Stimulated activated CD4-positive, alpha-beta T cell treated with anti-CD3 and anti-CD28 coated beads, Interleukin-1b, Interleukin-23, amount 100 ng/mL, for 4 hours (primary cell): ENCODE results near the gene FLII.
A peak's percentile ranks its signal among the peaks of the same experiment; 100 is the strongest.

ENCODE experiments used
- DNase-seq, 2 donors: peaks; one replicate each; pipeline ENCODE4 v3.0.0-alpha.2; 2020; ENCODE audit warnings: low read depth in 2 of 2

FLII gene

GRCh38 chr17:18245038-18245776 is 13.3 kb downstream of the FLII start:
- no peak for DNase-seq

DNA sequence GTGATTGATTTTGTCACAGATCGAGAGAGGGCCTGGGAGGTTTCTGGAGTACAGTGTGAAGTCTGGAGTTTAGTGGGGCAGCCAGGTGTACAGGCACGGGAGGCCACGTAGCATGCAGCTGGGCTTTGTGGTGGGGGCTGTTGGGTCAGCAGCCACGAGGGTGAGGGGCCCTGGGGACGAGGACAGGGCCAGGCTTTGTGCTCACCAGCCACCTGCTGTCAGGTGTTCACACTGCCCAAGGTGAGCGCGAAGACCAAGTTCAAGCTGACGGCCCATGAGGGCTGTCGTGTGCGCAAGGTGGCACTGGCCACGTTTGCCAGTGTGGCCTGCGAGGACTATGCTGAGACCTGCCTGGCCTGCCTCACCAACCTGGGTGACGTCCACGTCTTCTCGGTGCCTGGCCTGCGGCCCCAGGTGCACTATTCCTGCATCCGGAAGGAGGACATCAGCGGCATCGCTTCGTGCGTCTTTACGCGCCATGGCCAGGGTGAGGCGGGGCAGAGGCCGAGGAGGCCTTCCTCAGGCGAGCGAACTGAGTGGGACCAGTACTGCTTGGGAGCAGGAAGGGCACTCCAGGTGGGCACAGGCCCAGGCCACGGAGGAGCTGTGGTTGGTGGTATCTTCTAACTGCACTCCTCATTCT is 17.2 kb downstream of the FLII start:
- no peak for DNase-seq

DNA sequence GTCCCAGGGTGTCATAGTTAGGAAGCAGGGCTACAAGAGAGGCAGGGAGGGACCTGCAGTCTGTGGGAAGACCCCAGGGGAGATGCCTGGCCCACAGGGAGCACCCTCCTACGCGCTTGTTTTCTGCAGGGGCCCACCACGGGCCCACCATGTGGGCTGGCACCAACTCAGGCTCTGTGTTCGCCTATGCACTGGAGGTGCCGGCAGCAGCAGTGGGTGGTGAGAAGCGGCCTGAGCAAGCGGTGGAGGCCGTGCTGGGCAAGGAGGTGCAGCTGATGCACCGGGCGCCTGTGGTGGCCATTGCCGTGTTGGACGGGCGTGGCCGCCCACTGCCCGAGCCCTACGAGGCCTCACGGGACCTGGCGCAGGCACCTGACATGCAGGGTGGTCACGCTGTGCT is 18.1 kb downstream of the FLII start:
- no peak for DNase-seq

DNA sequence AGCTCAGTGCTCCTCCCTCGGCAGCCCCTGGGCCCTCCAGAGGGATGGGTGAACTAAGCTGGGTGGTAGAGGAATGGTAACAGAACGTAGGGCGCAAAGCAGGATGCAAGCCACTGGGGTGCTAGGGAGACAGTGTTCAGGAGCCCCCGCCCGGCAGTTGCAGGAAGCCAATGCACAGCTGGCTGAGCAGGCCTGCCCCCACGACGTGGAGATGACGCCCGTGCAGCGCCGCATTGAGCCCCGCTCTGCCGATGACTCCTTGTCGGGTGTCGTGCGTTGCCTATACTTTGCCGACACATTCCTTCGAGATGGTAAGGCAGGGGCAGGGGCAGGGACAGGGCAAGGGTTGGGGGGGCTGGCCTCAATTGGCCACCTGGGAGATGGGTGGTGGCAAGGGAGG is 20.2 kb downstream of the FLII start:
- DNase-seq = no peak

GRCh38 chr17:18237461-18237860 is 21.1 kb downstream of the FLII start:
- no peak for DNase-seq

GRCh38 chr17:18236494-18236893 is 22.0 kb downstream of the FLII start:
- no peak for DNase-seq

- no peak for DNase-seq
These were observed 22.7 kb downstream of the FLII start for GRCh38 chr17:18235743-18236256.

- no peak for DNase-seq
These were observed 23.6 kb downstream of the FLII start for GRCh38 chr17:18234853-18235380.

DNA sequence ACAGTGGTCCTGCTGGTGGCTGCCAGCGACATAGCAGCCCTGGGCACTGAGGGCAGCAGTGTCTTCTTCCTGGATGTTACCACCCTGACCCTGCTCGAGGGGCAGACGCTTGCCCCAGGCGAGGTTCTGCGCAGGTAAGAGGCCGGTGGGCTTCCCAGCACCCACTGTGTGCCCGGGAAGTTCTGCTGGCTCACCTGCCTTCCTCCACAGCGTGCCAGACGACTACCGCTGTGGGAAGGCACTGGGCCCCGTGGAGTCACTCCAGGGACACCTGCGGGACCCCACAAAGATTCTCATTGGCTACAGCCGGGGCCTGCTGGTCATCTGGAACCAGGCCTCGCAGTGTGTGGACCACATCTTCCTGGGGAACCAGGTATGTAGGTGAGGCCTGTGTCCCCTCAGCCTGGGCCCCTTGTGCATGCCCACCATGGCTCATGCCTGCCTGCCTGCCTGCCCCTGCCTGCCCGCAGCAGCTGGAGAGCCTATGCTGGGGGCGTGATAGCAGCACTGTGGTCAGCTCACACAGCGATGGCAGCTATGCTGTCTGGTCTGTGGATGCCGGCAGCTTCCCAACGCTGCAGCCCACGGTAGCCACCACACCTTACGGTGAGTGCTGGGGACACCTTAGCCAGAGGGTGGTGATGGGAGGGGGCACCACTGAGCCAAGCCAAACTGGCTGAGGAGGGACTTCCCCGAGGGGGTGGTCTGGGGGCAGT is 24.6 kb downstream of the FLII start:
- DNase-seq = no peak

DNA sequence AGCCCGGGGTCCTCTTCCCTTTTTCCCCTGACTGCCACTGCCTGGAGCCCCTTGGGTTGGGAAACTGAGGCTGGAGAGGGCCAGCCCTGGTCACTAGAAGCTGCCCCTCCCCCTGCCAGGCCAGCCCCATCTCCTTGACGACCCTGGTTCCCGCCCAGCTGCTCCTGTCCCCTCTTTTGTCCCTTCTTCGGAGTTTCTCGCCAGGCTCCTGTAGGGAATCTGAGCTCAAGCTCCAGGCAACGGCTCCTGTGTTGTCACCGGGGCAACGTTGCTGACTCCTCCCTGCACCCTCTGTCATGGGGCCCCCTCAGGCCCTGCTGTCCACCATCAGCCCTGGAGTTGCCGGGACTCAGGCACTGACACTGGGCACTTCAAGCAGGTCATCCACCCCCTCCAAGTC is 27.4 kb downstream of the FLII start:
- DNase-seq = no peak

DNA sequence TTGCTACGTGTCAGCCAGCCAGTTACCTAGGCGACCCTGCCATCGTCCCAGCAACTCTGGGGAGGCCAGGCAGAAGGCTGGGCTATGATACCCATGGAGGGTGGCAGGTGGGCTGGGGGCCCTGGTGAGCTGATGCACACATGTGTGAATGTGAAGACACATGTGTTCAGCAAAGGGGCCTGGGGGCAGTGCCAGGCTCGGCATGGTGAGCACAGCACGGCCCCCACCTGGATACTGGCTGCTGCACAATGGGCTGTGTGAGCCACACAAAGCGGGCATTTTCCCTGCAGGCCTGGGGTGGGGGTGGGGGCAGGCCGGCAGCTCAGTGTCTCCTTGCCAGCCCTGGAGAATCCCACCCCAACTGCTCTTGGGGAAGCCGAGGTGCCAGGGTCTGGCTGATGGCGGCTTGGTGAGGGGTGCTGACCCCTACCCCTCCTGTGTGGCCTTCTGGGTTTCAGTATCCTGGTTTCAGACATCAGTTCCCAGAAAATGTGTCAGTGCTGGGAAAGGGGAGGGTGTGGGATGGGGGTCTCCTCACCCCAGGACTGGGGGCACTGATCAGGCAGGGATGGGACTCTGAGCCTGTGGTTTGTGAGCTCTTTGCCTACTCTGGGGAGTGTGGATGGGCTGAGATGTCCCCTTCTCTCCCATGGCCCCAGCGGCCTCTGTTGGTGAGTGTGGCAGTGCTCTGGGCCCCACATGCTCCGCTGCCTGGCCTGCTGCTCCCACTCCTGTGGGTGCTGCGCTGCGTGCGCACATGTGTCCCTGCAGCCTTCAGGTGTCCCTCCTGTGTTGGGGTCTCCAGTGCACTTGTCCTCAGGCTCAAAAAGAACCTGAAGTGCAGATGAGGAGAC is 28.0 kb downstream of the FLII start:
- no peak for DNase-seq

GRCh38 chr17:18229771-18230170 is 28.8 kb downstream of the FLII start:
- no peak for DNase-seq

- no peak for DNase-seq
These were observed 29.3 kb downstream of the FLII start for GRCh38 chr17:18229254-18229653.

DNA sequence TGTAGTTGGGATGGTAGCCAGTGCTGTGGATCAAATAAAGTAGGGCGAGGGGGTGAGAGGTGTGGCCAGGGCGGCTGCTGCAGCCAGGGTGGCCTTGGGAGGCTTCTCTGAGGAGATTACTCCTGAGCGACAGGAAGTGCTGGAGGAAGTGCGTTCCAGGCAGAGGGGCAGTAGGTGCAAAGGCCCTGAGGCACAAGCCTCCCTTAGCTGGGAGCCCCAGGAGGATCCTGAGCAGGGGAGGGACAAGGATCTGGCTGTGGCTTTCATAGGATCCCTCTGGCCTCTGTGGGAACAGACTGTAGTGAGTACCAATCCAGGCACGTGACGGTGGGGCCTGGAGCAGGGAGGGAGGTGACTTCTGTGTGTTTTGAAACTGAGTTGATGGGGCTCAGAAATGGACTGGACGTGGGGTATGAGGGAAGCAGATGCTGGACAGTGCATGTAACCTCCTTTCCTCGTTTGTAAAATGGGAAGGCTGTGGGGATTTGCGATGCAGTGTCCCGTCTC is 30.3 kb downstream of the FLII start:
- no peak for DNase-seq

- no peak for DNase-seq
These were observed 30.9 kb downstream of the FLII start for GRCh38 chr17:18227635-18228034.

GRCh38 chr17:18226284-18226945 is 32.1 kb downstream of the FLII start:
- no peak for DNase-seq

- no peak for DNase-seq
These were observed 32.8 kb downstream of the FLII start for GRCh38 chr17:18225642-18226283.

DNA sequence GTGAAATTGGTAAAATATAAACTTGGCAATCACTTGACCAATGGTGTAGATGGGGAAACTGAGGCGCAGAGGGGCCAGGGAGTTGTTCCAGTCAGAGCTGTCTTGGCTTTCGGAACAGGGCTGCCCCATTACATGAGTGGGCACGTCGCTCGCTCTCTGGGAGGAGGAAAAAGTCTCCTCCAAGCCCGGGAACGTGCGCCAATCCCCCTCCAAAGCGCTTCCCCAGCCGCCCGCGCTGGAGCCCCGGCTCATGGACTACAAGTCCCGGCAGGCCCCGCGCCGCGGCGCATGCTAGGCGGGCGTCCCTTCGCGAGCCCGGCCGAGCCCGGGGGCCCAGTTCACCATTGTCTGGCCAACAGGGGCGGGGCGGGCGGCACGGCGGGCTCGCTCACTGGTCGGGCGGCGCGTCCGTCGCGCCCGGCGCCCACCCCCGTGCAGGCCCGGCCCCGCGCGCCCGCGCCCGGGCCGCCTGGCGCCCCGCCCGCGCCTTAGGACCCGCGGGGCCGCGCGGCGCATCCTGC is 33.4 kb downstream of the FLII start, which contains the start of gene LLGL1:
LLGL1 (plus strand) TSS at position 515 of the 521 bp plus-strand sequence. CDS start 48 bp downstream, outside the sequence.
- DNase-seq = peak; percentile 91 to 96

GRCh38 chr17:18224387-18225120 is 34.0 kb downstream of the FLII start:
- DNase-seq = no peak
